Bone marrow (tissue), 2 donors: ENCODE data around the gene ELAVL1.
"Not testable (repeated sequence)": the region's sequence is repeated elsewhere in the genome, so short reads cannot be mapped to it uniquely, and the experiment has no call there.

ENCODE experiments used
- DNase-seq, 2 donors: peaks; one replicate each; lab custom pipeline; 2025; lab: John Stamatoyannopoulos, UW

The ELAVL1 gene

DNA sequence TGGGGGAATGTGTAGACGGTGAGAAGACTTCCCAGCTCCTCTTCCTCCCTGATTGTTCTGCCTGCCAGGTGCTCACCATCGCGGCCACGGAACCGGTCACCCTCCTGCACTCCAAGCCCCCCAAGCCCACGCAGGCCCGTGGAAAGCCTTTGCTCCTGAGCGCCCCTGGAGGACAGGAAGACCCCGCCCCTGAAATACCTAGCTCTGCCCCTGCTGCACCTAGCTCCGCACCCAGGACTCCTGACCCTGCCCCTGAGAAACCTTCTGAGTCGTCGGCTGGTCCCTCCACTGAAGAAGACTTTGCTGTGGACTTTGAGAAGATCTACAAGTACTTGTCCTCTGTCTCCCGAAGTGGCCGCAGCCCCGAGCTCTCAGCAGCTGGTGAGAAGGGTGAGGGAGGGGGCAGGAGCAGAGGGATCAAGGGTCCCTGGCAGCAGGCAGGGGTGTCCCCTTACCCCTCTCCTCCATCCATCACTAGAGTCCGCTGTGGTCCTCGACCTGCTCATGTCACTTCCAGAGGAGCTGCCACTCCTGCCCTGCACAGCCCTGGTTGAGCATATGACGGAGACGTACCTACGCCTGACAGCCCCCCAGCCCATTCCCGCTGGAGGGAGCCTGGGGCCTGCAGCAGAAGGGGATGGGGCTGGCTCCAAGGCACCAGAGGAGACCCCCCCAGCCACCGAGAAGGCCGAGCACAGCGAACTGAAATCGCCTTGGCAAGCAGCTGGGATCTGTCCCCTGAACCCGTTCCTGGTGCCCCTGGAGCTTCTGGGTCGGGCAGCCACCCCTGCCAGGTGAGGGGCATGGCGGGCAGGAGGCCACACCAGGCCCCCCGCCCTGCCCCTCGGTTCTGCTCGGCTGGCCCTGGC lies 83.2 kb downstream of the ELAVL1 start:
- DNase-seq, result no peak

DNA sequence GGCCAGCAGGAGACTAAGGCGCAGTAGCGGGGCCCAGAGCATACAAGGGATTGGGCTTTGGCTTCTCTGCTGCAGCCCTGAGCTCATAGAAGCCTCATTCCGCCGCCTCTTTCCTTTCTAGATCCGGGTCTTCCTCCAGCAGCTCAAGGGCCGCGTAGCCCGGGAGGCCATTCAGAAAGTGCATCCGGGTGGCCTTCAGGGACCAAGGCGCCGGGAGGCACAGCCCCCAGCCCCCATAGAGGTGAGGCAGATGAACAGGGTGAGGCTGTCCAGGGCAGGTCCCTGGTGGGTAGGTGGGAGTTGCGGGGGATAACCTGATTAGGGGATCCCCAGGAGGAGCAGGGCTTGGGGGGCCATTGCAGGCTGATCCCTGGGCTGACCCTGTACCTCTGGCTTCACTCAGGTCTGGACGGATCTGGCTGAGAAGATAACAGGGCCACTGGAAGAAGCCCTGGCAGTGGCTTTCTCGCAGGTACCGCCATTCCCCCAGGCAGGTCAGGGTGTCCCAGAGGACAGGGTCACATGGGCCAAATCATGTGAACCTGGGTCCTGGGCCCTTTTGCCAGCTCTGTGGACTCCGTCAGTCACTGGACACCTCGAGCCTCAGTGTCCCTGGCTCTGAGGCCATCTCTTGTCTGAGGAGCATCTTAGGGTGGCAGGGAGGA lies 84.0 kb downstream of the ELAVL1 start:
- DNase-seq, result no peak

DNA sequence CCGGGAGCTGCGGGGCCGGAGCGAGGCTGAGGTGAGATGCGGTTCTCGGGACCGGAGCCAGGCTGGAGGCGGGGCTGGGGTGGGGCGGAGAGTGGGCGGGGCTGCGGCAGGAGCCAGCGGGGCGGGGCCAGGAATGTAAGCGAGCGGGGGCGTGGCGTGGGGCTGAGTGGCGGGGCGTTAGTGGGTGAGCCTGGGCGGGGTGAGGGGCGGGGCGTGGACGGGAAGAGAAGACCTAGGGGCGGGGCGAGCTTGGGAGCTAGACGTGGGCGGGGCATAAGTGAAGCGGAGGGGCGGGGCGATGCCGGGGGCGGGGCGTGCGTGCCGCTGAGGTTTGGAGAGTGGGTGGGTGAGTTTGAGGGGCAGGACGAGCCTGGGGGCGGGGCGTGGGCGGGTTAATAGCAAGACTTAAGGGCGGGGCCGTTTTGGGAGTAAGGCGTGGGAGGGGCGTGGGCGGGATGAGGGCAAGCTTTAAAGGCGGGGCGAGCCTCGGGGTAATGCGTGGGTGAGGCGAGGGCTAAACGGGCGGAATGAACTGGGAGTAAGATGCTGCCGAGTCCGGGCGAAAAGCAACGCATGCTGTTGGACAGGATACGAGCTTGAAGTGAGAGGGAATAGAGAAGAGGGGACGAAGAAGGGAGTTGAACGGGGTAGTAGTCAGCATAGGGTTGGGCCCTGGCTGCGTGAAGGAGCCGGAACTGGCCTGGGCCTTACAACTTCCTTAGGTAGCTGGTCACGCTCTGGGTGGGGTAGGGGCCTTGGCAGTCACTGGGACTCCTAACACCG lies 84.7 kb downstream of the ELAVL1 start:
- DNase-seq, result peak; percentile 98 to 100

DNA sequence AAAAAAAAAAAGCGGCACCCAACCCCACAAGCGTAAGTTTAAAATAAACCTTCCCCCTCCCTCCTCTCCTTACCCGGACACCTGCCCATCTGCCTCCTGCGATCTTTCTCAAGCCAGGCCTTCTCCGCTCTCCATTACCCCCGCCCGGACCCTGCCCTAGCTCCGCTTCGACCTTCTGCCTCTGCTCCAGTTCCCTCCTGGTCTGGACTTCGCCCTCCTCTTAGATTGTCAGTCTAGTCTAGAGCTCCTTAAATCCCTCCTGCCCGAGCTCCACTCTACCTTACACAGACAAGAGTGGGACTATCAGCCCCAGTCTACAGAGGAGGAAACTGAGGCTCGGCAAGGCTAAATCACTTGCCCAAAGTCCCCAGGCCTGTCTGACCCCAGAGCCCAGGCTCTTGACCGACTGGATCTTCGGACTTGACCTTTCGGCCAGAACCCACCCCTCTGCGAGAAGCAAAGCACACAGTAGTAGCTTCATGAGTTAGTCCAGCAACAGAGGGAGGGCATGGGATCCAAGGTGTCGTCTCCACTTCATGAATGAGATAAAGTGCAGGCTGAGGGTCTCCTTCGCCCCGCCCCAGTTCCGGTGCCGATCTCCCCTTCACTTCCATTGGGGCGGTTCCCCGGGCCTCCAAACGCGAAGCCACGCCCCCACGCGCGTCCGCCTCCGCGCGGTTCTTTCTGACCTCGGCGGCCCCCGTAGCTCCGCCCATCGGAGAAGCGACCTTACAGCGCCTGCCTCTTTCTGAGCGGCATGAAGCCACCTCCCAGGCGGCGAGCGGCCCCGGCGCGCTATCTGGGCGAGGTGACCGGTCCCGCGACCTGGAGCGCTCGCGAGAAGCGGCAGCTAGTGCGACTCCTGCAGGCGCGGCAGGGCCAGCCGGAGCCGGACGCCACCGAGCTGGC lies 85.6 kb downstream of the ELAVL1 start, which contains the start of gene SNAPC2:
Gene SNAPC2, plus strand, starts transcription at position 729 of the 909 bp plus-strand sequence. Its CDS starts 29 bp downstream, at position 758.
- DNase-seq, result peak; percentile 83 to 100

DNA sequence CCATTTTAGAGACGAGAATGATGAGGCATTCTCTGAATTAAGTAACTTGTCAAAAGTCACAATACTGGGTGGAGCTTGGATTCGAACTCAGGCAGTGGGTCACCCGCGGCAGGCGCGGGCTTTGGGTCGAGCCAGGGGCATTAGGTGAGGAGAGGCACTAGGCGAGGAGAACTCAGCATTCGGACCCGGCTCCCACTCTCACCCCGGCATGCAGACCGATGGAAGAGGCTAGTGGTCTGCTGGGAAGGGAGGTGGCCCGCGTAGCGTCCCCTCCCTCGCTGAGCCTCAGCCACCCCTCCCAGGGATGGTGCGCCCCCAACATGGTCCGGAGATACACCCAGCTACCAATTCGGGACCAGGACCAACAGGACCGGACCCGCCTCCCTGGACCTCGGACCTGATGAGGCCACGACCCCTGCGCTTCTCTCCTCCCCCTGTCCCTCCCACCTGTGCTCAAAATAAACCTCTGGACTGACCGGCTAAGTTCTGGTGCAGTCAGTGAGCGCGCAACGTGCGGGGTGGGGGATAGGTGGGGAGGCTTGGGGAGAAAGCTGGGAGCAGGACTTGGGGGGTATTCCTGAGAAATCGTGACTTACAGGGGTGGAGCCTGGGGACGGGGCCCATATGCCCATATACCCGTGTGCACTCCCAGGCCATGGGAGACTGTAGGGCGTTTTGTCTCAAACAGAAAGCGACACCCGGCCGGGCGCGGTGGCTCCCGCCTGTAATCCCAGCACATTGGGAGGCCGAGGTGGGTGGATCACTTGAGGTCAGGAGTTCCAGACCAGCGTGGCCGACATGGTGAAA lies 86.6 kb downstream of the ELAVL1 start:
- no peak for DNase-seq

DNA sequence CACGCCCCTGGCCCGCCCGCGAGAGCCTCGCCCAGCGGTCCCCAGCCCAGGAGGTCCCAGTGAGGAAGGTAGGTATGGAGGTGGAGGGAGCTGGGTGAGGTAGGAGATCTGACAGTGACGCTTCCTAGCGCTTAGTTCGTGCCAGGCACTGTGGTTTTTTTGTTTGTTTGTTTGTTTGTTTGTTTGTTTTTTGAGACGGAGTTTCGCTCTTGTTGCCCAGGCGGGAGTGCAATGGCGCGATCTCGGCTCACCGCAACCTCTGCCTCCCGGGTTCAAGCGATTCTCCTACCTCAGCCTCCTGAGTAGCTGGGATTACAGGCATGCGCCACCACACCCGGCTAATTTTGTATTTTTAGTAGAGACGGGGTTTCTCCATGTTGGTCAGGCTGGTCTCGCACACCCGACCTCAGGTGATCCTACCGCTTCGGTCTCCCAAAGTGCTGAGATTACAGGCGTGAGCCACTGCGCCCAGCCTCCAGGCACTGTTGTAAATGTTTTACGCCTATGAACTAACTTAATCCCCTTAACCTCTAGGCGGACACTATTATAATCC lies 87.3 kb downstream of the ELAVL1 start:
- not testable (repeated sequence) for DNase-seq

DNA sequence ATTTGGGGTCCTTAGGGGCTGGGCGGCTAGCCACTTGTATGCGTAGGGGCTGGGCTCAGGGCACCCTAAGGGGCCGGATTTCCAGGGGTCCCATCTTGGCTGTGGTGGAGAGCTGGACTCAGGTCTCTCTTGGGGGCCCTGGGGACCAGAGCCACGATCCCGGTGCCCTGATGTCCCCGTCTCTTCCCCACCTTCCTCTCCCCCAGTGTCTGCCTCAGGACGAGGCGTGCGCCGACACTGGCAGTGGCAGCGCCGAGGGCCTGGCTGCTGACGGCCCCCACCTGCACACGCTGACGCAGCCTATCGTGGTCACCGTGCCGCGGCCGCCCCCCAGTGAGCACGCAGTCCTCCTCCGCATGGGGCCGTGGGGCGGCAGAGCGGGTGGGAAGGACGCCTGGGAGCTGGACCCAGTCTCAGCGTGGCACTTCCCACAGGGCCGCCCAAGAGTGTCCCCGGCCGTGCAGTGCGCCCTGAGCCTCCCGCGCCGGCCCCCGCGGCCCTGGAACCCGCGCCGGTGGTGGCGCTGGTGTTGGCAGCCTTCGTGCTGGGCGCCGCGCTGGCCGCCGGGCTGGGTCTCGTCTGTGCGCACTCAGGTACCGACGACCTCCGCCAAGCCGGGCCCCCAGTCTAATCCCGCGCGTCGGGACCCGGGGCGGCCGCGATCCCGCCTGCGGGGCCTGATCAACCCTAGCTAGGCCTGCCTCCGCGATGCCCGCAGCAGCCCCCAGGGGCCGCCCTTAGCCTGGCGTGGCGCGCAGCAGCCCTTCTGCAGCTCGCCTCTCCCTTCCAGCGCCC lies 88.0 kb downstream of the ELAVL1 start:
- peak in 1 of 2 donors; percentile 22 for DNase-seq

DNA sequence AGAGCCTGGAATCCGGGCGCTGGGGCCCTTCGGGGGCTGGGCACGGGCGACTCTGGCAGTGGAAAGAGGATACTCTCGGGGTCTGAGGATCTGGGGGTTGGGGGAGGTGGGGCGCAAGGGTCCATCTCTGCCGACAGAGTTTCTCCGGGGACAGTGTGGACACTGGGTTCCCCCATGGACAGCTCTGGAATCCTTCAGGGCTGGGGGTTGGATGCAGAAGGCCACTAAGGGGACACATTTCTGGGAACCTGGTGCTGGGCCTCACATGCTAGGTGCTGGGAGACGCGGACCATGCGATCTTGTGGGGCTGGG lies 88.5 kb downstream of the ELAVL1 start:
- DNase-seq, result peak in 1 of 2 donors; percentile 41

DNA sequence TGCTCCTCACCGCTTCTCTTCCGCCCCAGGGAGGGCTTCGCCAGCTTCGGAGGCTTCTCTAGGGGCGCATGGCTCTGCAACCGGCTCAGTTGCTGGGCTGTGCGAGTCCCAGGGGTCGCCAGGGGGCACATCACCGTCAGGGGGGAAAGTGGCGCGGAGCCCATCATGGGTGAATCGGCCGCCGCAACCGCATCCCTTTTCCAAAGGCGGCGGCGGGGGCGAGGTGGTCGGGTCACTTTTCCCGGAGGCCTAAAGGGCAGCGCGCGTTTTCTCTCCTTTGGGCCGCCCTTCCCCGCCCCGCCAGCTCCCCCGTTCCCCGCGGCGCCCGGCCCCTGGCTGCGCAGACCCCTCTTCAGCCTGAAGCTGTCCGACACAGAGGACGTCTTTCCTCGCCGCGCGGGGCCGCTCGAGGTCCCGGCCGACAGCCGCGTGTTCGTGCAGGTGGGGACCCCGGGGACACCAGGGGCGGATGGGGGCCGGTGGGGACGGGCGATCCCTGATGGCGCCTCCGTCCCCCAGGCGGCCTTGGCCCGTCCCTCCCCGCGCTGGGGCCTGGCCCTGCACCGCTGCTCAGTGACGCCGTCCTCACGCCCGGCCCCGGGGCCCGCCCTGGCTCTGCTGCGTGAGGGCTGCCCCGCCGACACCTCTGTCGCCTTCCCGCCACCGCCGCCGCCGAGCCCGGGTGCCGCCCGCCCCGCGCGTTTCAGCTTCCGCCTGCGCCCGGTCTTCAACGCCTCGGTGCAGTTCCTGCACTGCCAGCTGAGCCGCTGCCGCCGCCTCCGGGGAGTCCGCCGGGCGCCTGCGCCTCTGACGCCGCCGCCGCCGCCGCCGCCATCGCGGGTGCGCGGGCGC lies 89.1 kb downstream of the ELAVL1 start:
- DNase-seq, result peak in 1 of 2 donors; percentile 41

DNA sequence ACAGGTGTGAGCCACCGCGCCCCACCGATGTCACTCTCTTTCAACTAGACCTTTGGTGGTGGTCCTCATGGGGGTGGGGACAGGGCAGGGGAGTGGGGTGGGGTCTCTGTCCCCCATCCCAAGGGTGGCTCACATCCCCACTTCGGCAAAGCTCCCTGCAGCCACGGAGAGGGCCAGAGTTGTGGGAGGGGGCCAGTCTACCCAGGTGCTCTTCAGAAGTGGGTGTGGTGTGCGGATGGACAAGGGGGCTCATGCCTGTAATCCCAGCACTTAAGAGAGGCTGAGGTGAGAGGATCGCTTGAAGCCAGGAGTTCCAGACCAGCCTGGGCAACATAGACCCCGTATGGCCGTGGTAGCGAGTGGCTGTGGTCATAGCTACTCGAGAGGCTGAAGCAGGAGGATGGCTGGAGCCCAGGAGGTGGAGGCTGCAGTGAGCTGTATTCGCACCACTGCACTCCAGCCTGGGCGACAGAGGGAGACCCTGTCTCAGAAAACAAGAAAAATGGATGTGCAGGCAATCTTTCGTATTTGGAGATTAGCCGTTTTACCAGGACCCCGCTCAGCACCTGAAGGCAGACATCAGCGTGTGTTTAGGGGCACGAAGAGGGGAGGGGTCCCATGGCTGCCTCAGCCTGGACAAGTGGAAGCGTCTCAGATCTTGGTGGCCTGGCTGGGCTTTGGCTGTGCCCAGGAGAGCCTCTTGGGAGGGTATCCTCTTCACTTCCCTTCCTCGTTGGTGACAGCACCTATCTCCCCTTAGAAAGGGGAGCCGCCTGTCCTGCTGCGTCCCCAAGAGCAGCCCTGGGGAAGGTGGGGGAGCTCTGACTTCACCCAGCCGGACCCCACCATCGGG lies 90.0 kb downstream of the ELAVL1 start:
- no peak for DNase-seq

DNA sequence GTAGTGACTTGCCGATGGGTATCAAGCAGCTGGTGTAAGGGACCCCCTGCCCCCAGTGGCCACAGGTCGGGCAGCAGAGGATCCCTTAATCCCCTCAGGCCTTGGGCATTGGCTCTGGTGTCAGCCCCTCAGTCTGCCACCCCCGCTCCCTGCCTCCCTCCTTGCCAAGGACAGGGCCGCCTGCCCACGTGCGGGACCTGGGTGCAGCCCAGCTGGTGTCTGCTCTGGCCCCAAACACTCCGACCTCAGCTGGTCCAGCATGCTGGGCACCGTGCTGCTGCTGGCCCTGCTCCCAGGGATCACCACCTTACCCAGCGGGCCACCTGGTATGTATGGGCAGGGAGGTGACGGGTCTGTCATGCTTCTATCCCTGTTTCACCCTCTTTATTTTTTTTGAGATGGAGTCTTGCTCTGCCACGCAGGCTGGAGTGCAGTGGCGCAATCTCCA lies 90.8 kb downstream of the ELAVL1 start, which contains the start of gene TGFBR3L:
Gene TGFBR3L, plus strand, starts transcription at position 233 of the 448 bp plus-strand sequence.
- DNase-seq, result no peak

DNA sequence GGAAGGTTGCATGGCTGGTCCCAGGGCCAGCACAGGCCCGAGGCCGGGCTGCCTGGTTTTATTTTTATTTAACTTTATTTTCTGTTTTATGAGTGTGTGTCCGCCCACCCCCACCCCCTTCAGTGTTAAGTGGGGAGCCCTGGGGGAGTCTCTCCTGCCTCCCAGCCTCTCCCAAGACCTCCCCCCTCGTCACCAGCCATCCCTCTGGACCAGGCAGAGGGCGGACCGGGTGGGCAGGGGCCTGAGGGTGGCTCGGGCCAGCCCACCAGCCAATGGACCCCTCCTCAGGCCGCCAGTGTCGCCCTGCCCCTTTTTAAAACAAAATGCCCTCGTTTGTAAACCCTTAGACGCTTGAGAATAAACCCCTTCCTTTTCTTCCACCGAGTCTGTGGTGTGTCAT lies 91.3 kb downstream of the ELAVL1 start:
- no peak for DNase-seq

DNA sequence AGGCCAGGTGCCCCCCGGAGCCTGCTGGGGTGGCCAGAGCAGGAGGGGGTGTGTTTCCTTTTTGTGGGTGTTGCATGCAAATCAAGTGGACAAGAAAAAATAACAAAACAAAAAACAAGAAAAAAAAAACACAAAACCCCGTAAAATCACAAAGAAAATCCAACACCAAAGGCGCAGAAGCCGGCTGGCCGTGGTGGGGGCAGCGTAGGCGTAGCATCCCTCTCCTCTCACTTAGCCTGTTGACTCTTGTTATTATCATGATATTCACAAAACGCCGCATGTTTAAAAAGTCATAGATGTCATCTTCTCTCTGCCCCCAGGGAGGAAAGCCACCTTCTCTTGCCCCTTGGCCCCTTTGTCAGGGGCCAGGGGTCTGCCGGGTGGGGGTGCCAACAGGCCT lies 91.8 kb downstream of the ELAVL1 start:
- DNase-seq, result no peak

DNA sequence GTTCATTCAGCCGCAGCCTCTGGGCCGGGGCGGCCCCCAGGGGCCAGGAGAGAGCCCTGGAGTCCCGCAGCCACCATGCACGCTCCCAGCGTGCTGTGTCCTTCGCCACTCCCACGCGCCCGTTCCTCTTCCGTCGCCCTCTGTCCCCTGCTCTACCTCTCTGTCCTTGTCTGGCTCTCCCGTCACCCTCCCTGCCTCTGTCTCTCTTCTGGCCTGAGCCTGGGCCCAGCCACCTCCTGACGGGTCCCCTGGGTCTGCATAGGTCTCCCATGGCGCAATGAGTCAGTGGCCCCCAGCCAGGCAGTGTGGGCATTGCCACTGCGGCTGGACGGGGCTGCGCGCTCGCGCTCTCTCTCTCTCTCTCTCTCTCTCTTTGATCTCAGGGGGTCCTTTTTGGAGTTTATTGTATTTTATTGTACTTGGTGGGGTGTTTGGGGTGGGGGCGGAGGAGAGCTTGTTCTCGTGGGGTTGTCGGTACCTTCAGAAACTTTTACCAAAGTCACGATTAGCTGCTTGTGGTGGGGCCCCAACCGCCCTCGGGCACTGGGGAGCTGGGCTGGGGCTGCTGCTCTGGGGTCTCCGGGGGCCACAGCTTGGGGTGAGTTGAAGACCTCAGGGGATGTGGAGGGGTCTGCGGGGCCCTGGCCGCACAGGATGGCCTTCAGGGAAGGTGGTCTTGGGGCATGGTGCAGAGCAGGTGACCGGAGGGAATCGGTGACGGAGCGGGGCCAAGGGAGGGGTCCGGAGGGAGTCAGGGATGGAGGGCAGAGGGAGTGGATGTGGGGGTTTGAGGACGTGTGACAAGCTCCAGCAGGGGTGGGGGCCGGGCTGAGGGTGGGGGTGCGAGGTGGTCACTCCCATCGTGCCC lies 92.5 kb downstream of the ELAVL1 start:
- DNase-seq, result no peak

DNA sequence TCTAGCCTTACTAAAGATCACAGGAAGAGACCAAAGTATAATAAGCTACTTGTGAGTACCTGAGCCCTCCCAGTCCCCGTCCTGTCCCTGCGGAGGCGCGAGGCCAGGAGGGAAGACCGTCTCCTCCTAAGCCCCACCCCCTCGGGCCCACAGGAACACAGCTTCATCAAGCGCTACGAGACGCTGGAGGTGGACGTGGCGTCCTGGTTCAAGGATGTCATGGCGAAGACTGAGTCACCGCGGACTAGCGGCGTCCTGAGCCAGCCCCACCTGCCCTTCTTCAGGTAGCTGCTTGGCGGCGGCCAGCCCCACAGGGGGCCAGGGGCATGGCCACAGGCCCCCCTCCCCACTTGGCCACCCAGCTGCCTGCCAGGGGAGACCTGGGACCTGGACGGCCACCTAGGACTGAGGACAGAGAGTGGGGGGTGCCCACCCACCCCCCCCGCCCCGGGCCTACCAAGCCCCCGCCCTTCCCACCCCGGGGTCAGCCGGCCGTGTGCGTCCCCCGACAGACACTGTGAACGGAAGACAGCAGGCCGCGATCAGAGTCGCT lies 93.2 kb downstream of the ELAVL1 start:
- no peak for DNase-seq

DNA sequence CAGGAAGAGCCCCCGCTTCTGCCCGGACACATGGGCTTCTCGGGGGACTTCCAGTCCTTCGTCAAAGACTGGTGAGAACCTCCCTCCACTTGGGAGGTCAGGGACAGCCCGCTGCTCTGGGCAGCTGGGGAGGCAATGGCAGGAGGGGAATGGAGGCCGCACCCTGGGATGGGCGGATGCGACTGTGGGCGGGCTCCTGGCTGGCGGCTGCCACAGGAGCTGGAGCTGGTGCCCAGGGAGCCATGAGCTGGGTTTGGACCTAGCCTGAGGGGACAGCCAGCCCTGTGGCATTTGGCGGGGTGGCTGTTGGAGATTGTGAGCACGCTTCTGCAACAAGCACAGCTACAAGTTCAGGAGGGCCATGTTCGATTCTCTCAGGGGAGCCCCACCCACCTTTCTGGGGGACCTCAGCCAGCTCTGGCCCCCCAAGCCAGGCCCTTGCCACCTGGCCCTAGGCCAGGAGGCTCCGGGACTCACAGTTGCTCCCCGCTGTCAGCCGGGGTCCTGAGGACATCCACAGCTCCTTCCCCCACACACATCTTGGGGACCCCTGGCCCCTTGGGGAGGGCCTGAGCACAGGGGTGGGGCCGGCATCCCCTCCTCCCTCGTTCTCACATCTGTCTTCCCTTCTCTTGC lies 93.8 kb downstream of the ELAVL1 start:
- DNase-seq, result no peak
